Adrenal gland (tissue), 5 donors: ENCODE results near the gene RPTOR.

Experiments
- CTCF ChIP-seq, 6 experiments: fragments of 450-650 bp in 4 of 6; fragments of 200-600 bp in 2 of 6; sonication (generic) in 1 of 6; IDR thresholded peaks; 1 replicate in 5 of 6; 2 replicates in 1 of 6; pipeline versions ENCODE4 v1.5.1 to v1.8.0; 2016 to 2021; ENCODE audit warnings: antibody characterized with exemption in 6 of 6, mild to moderate bottlenecking in 2 of 6, moderate library complexity in 1 of 6
- POLR2A ChIP-seq, 2 donors: fragments of 450-650 bp; IDR thresholded peaks; one replicate each; pipeline ENCODE4 v1.6.1; 2017; ENCODE audit warnings: antibody characterized with exemption in 2 of 2, mild to moderate bottlenecking in 2 of 2, moderate library complexity in 1 of 2
- donor health status: DM: no; HTN: no; CAD: no.

DNA sequence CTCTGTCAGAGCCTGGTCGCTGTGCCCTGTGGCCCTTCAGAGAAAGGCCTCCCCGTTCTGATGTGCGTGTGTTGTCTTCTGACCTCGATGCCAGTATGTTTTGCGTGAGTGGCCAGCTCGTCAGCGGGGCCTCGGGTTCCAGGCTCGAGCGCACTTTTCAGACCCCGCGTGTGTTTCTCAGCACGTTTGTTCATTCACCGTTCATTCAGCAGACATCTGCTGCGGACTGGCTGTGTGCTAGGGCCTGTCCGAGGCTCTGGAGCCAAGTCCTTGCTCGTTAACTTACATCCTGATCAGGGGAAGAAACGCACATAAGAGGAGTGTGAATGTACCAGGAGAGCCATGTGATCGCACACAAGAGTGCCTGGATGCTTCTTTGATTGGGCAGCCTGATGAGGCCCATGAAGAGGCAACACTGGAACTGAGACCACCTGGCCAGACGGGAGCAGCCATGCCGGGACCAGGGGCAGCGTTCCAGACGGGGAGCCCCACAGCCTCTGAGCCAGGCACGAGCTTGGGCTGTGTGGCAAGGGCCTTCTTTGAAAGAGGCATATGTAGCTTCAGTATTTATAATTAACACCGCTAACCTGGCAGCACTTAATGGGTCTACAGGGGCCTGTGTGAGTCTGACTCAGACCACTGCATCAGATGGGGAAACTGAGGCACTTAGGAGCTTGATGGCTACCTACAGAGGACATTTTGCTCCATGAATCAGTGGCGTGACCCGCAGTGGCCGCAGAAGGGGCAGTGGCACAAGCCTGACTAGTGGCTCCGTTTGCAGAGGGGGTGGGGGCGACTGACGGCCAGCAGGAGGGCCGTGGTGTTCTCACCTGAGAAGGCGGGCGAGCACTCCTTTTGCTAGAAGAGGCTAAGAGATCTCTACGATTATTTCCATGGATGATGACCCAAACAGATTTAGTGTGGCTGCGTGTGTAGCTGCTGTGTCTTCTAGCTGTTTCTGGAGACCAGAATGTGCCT lies 259.1 kb downstream of the RPTOR start:
- TF ChIP-seq POLR2A (IDR thresholded peaks at IDR 0.05) = no peak
- TF ChIP-seq CTCF (IDR thresholded peaks at IDR 0.05) = no peak
